GM12801 (cell line): ENCODE data around the gene FBXL20.

ENCODE experiments used
- TF ChIP-seq, protein P1 (sequence below): IDR thresholded peaks from one replicate; pipeline ENCODE4 v1.5.1; 2011; ENCODE audit warnings: control low read depth; ENCODE audit not compliant: insufficient read length; ENCODE audit errors: extremely low read depth

The FBXL20 gene

DNA sequence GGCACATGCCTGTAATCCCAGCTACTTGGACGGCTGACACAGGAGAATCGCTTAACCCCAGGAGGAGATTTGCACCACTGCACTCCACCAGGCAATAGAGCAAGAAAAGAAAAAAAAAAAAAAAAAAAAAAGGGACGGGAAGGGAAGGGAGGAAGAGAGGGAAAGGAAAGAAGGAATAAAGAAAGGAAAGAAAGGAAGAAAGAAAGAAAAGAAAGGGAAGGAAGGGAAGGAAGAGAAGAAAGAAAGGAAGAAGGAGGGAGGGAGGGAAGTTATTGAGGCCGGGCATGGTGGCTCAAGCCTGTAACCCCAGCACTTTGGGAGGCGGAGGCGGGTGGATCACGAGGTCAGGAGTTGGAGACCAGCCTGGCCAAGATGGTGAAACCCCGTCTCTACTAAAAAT lies 125.3 kb downstream of the FBXL20 start:
- TF ChIP-seq, protein P1, sequence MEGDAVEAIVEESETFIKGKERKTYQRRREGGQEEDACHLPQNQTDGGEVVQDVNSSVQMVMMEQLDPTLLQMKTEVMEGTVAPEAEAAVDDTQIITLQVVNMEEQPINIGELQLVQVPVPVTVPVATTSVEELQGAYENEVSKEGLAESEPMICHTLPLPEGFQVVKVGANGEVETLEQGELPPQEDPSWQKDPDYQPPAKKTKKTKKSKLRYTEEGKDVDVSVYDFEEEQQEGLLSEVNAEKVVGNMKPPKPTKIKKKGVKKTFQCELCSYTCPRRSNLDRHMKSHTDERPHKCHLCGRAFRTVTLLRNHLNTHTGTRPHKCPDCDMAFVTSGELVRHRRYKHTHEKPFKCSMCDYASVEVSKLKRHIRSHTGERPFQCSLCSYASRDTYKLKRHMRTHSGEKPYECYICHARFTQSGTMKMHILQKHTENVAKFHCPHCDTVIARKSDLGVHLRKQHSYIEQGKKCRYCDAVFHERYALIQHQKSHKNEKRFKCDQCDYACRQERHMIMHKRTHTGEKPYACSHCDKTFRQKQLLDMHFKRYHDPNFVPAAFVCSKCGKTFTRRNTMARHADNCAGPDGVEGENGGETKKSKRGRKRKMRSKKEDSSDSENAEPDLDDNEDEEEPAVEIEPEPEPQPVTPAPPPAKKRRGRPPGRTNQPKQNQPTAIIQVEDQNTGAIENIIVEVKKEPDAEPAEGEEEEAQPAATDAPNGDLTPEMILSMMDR: no peak

DNA sequence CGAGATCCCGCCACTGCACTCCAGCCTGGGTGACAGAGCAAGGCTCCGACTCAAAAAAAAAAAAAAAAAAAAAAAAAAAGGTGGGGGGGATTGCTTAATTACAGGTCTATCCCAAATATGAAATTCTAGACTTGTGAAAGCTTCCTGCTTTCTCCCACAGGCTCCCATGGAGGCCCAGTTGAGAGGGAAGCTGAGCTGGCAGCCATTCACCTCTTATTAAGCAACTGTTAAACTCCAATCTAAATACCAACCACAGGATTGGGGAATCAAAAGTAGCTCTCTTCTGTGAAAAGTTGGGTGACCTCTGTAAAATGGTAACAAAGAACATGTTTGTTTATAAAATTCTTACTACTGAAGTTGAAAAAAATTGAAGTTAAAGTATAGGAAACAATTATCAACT lies 129.9 kb downstream of the FBXL20 start:
- TF ChIP-seq, protein P1: no peak

DNA sequence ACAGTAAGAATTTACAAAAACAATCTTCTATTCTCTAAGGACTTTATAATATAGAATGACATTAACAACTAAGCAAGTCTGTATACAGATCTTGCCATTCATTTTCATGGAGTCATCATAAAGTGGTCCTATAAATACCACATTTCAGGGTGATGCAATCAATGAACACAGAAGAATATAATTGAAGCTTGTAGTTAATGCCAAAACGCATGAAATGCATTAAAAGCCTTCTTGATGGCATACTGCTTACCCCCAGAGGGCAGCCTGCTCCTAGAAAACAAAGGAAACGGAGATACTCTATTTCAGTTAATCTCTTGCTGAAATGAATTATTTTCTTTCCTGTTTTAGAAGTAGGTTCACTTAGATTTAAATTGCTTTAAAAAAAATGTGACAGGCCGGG lies 130.5 kb downstream of the FBXL20 start:
- TF ChIP-seq, protein P1: no peak

GRCh38 chr17:39264119-39264518 lies 137.3 kb downstream of the FBXL20 start:
- TF ChIP-seq, protein P1: no peak

- TF ChIP-seq, protein P1: no peak
Measured at GRCh38 chr17:39261286-39261685, 140.1 kb downstream of the FBXL20 start.

DNA sequence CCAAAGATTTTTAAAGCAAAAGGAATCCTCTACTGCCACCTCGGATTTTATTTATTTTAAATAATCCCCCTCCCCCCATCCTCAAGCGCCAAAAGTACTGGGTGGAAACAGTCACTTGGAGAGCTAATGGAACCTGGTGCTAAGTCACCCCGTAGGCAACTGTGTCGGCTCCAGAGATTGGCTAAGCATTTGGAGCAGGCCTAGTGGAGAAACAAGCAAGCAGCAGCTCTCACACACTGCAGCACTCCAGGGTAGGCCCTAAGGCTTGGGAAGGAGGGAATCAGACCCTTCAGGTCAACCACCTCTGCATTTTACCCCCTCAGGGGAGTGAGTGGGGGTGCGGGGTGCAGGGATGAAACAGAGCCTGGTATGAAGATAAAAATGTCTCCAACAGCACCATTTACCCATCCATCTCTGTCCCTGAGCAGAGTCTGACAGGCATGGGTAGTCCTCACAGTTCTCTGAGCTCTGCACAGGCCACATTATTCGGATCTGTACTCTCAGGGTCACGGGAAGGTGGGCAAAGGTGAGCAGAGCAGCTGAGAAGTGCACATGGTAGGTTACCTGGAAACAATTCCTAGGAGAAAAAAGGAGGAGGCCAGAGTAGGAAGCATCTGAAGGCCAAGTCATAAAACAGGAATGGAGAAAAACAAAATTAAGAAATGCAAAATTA lies 148.5 kb downstream of the FBXL20 start:
- TF ChIP-seq, protein P1: no peak

DNA sequence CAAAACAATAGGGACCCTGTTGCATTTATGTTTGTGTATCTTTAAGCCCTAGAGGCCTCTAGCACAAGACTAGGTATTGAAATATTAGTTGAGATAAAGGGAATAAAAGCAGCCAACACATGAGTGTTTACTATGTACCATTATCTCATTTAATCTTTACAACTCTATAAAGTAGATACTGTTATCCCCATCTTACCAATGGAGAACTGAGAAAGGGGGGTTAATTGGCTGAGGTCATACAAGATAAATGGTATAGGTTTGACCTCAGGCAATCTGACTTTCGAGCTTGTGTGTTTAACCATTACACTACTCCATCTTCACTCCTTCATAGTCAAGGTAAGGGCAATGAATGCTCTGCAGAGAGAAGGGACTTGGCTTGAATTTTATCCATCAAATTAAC lies 149.4 kb downstream of the FBXL20 start:
- TF ChIP-seq, protein P1: no peak

- TF ChIP-seq, protein P1: no peak
Measured at GRCh38 chr17:39246274-39246673, 155.2 kb downstream of the FBXL20 start.
